HG03097 (cell line): Measurements from ENCODE around the gene EEA1.

Experiments used
- ATAC-seq: cut with Tn5 transposase; IDR thresholded peaks from one replicate; pipeline ENCODE4 v1.9.1; 2021; ENCODE audit not compliant: unreplicated experiment, low FRiP score

Gene EEA1

DNA sequence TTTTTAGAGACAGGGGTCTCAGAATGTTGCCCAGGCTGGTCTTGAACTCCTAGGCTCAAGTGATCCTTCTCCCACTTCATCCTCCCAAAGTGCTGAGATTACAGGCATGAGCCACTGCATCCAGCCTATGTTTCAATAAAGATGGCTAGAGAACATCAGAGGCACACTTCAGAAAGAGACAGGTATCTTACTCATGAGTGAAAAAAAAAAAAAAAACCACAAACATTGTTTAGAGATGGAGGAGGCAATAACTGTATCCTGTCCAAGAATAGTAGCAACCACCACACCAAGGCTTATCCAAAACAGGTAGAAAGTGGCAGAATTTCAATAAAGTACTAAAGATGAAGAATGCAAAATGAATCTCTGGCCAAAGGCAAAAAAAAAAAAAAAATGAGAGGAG, 30.3 kb downstream of the EEA1 start:
- ATAC-seq, result no peak

DNA sequence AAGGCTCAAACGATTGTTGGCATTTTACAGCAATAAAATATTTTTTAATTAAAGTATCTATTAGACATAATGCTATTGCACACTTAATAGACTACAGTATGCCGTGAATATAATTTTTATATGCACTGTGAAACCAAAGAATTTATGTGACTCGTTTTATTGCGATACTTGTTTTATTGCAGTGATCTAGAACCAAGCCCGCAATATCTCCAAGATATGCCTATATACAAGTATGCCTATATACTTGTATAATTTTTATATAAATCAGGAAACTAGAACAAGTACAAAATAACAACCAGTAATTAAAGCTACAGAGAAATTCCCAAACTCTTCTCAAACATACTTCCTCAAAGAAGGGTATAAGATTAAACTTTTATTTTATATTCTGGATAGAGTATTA, 31.3 kb downstream of the EEA1 start:
- no peak for ATAC-seq

DNA sequence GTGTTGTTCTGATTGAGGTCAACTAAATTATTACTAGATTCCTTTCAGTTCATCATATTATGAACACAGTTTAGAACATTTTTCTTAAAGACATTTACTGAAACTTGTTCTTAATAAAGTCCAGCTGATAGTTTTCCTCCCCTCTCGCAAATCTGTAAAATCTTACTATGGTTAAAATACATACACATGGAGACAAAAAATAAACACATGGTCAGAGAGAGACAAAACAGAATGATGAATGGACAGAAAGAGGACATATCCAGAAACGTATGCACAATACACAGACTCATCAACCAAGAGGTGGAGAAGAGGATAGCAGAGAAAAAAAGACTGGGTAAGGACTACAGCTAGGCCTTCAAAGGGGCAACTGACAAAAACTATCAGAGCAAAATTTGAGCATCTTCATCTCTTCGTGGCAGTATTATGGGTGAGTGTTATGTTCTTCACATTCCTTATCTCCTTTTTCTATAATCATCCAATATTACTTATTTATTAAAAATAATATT, 38.4 kb downstream of the EEA1 start:
- ATAC-seq, result no peak

DNA sequence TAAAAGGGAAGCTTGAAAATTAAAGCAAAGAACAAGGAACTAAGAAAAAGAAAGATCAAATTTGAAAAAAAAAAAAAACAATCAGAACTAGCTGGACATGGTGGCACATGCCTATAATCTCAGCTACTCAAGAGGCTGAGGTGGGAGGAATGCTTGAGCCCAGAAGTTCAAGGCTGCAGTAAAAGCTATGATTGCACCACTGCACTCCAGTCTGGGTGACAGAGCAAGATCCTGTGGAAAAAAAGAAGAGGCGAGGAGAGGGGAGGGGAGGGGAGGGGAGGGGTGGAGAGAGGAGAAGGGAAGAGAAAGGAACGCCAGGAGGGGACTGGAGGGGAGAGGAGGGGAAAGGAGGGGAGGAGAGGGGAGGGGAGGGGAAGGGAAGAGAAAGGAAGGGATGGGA, 43.0 kb downstream of the EEA1 start:
- ATAC-seq, result no peak

DNA sequence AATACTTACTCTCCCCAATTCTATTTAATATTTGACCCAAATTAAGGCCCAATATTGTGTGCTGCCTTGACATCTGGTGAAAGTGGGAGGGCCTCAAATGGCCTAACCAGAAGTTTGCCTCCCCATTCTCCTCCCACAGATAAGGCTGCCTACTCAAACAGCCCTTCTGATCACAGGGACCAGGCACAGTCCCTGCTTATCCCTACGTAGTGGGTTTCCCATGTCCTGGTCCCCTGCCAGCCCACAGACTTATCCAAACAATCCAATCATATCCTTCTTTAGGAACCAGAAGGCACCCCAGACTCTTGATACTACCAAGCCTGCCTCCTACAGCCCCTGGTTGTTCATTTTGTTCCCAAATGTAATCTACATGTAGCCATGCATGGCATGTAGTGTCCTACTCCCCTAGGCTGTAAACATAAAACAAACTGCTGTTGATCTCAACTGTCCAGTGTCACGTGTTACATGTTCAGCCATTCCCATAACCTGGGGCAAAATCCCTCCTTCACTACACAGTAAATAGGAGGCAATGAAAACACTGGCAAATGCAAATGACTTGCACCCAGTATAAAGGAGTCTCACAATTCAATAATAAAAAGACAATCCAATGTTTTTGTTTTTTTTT, 49.3 kb downstream of the EEA1 start:
- no peak for ATAC-seq

DNA sequence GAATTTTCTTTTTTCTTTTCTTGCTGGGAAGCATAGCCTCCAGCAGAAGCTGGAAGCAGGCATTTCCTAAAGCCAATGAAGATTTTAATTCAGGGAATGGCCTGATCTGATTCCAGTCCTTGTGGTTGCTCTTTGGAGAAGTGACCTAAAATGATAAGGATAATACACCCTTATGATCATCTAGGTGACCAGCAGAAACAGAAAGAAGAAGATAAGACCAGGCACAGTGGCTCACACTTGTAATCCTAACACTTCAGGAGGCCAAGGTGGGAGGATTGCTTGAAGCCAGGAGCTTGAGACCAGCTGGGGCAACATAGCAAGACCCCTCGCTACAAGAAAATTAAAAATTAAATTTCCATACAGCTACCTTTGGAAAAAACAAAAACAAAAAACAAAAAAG, 51.2 kb downstream of the EEA1 start:
- ATAC-seq, result no peak

DNA sequence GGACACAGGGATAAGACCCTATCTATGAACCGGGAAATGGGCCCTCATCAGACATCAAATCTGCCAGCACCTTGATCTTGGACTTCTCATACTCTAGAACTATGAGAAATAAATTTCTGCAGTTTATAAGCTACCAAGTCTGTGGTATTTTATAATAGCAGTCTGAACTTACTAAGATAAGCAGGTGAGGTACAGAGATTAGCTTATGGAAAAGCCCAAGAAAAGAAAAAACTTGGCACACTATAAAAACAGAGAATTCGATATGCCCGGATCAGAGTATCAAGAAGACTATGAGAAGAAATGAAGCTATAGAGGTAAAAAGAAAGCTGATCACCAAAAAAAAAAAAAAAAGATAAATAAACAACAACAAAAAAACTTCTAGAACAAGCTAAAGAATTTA, 52.6 kb downstream of the EEA1 start:
- no peak for ATAC-seq

DNA sequence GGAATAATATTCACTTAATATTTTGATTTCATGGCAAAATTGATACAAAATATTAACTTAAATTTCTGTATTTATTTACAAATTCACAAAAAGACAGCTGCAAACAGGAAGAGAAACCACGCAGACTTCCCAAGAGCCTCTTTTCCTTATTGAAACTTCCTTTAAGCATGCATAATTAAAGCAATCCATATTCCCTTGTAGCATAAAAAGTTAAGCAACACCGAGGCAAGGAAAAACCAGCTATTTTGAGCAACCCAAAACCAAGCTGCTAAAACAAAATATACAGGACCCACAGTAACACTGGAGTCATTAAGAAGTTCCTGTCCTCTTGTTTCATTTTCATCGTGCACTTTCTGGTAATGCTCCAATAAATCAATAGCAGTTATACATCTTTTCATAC, 58.0 kb downstream of the EEA1 start:
- ATAC-seq, result no peak

DNA sequence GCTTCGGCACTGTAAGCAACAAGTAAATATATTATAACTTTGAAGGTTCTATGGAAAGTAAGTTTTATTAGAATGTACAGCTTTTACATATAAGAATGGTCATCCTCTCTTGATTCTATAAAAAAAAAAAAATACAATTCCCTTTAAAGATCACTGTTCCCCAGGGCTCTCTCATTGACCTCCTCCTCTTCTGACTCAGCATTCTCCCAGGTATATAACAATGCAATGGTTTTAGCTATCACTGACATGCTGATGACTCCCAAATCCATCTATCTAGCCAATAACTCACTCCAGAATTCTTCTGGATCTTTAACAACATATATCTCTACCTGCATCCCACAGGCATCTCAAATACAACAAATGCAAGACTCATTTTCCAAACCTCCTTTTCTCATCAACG, 62.7 kb downstream of the EEA1 start:
- no peak for ATAC-seq

DNA sequence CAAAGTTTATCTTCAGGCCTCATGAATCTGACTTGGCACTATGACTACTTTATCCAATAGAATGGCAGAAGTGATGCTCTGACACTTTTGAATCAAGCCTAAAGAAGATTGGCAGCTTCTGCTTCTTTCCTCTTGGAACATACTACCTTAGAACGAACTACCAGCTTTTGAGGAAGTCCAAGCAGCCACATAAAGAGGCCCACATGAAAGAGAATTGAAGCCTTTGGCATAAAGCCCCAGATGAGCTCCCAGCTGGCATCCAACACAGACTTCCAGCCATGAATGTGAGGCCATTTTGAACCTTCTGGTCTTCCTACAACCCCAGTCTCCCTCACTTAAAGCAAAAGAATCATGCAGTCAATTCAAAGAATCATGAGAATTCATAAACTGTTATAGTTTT, 65.8 kb downstream of the EEA1 start:
- no peak for ATAC-seq

DNA sequence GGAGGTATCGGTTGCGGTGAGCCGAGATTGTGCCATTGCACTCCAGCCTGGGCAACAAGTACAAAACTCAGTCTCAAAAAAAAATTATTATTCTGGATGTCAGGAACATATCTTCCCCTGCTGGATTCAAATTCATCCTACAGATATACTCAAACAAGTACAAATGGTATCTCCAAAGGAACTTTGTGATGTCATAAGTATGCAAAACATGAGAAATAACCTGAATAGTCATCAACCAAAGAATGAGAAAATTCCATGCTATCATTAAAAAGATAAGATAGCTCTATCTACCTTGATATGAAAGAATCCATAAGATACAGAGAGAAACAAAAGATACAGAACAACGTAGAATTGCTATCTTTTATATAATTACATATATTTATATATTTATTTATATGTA, 67.7 kb downstream of the EEA1 start:
- no peak for ATAC-seq

DNA sequence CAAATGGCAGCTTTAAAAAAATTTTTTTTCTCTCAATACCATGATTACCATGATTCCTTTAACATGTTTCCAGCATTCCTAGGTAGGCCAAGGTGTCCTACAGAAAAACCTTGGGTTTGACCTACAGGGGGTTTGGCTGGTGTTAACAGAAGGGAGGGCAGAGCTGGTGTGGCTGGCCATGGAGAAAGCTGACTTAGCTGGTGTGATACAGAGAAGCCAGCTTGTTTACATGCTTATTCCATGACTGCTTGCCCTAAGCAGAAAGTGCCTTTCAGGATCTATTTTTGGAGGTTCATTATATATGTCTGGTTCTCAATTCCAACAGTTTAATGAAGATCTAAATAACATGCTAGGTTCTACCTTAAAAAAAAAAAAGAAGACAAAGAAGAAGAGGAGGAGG, 68.6 kb downstream of the EEA1 start:
- ATAC-seq, result no peak

DNA sequence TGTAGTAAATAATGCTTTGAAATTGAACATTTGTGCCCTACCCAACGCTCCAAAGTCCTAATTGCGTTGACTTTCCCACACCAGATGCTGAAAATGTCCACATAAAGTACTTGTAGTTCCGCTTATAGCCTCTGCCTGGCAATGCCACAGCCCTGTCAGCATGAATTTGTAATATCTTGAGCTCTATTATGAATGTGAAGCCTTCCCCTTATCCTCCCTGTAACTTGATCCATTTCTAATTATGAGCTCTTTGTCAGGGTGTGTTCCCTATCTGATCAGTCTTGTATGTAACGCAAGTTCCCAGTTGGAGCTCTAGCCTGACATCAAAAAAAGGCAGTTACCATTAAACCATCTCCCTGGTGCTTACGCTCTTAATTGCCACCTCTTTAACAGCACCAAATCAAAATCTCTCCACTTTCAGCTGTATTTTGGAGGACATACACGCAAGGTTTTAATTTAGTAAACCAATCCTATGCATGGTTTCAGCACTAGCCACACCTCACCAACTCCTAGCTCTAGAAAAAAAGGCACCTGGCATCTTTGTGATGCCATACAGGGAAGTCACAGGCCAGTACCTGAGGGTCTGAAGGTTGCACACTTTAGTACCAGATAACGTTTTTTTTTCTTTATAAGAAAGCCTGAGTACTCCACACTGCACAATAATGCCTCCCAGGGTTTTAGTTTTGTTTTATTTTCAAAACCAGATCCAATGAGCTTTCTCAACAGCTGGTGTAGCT, 69.3 kb downstream of the EEA1 start:
- ATAC-seq, result no peak

DNA sequence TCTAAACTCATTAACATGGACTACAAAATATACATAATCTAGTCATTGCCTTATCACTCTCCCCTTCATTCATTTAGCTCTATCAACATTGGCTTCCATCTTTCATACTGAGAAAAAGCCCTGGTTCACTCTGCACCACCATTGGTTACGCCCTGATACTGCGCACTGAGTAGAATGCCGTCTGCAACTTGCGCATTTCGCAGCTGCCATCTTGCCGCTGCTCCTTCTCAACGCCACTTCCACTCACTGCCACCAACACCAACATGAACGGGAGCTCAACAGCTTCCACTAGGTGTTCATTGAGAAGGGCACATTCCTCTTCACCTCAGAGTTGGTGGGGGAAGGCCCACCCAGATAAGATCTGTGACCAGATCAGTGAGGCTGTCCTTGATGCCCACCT, 71.3 kb downstream of the EEA1 start:
- no peak for ATAC-seq

DNA sequence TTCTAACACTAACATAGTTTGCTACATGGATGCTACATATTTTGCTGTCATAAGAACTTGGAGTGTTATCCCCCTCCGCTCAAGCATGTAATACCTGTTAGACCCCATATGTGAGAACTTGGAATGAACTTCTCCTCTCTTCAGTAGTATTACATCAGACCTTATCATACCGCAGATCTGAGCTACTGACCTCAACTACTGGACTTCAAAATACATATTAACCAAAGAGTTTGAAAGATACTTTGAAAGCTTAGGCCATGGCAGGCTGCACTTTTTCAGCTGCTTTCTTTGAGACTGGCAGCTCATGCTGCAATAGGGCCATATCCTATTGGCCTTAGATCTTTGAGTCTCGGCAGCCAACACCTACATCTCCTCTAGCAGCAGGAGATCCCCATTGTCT, 74.8 kb downstream of the EEA1 start:
- no peak for ATAC-seq

DNA sequence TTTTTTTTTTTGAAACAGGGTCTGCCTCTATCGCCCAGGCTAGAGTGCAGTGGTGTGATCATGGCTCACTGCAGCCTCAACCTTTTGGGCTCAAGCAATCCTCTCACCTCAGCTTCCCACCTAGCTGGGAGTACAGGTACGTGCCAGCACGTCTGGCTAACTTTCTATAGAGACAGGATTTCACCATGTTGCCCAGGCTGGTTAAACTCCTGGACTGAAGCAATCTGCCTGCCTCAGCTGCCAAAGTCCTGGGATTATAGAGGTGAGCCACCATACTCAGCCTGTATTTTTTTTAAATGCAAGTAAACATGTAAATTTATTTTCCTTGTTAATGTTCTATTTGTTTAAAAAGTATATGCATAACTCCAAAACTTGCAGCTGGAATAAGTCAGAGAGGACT, 80.4 kb downstream of the EEA1 start:
- no peak for ATAC-seq

DNA sequence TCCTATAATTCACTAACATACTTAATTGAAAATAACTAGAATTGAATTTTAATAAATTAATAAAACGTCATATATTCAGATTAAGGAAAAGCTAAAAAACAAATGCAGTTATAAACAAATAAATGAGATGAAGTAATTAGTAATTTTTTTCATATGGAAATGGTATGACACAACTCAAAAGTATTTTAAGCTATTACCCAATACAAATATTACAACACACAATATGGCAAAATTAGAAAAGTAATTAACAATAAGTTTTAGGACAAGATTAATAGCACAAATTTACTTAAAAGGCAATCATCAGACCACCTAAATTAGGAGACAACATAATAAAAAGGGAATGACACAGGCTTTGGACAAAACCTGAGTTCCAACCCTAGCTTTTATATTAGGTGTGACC, 81.7 kb downstream of the EEA1 start:
- ATAC-seq, result no peak

DNA sequence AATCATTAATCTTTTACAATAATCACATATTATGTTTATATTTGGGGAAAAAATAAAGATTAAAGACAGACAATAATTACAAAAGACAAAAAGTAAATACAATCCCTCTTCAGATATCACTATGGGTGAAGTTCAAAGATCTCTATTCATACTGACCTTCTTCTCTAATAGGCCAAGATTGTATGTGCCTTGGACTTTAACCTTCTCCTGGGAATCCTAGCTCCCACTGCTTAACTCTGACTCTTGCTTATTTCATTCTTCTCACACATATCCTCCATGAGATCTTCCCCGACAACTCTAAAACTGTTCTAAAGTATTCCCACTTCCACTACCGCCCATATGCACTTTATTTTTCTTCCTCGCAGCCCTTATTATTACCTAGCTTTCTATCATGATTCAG, 83.8 kb downstream of the EEA1 start:
- no peak for ATAC-seq

DNA sequence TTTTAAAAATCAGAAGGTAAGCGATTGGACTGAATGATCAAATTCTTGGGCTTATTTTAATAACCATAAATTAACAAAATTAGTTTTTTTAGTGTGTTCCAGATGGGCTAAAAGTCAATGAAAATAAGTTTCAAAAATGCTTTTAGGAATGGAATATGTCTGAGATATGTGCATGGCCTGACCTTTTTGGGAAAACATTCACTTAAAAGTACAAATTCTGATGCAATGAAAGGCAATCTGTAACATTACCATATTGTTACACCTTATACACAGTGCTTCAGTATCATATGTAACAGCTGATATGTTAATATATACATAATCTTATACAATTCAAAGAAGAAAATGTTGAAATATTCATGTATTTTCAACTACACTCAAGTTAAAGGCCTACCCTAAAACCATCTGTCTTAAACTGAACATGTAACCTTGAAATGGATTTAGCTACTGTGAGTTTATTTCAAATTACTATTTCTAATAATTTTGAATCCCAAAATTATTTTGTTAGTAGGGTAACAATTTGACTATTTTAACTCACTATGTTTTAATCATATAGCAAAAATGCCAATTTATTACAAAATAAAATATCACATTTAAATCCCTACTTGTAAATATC, 84.8 kb downstream of the EEA1 start:
- no peak for ATAC-seq

DNA sequence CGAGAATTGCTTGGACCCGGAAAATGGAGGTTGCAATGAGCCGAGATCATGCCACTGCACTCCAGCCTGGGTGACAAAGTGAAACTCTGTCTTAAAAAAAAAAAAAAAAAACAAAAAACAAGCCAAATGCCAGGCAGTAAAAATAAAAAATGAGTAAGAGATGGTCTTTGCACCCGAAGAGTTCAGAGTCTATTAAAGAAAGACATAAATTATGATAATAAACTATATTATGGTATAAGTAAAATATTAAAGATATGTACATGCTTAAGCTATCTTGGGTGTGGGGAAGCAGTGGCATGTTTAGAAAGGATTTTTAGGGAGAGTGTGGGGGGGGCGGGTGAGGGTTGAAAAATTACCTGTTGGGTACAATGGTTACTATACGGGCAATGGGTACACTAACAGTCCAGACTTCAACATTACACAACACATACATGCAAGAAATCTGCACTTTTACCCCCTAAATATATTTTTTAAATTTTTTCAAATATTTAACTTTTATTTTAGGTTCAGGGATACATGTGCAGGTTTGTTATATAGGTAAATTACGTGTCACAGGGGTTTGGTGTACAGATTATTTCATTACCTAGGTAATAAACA, 99.3 kb downstream of the EEA1 start:
- no peak for ATAC-seq

DNA sequence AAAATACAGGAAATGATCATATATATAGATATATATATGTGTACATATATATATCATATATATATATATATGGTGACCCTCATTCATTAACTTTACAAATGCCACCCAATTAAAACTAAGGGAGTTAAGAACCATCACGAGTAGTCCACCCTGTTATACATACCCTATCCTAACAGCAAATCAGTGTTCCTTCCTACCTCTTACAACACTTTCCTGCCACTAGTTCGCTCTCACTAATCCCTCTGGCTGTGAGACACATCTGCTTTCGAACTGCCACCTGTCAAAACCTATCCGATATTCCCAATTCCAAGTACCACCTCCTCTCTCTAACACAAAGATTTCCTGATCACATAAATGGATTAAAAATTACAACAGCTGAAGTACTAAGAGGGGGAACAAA, 100.5 kb downstream of the EEA1 start:
- ATAC-seq, result no peak
